HepG2 (cell line): ENCODE measurements around the gene DESI2.

ENCODE experiments used
- BRF2 ChIP-seq: sonication (generic); formaldehyde crosslinking; IDR thresholded peaks from 2 replicates; pipeline ENCODE4 v1.8.1; 2022; ENCODE audit warnings: mild to moderate bottlenecking, missing genetic modification reagents
- POLR2A ChIP-seq, 2 experiments: IDR thresholded peaks; 2 replicates each; pipeline ENCODE4 v1.6.1; 2011; ENCODE audit warnings: low read depth in 2 of 2, low read length in 2 of 2, mild to moderate bottlenecking in 1 of 2, moderate library complexity in 1 of 2; ENCODE audit not compliant: insufficient read depth in 1 of 2
- ZNF609 ChIP-seq: sonication (generic); formaldehyde crosslinking; IDR thresholded peaks from 2 replicates; pipeline ENCODE4 v1.4.0; 2020; ENCODE audit warnings: mild to moderate bottlenecking, missing genetic modification reagents, borderline replicate concordance
- TF ChIP-seq, protein P1 (sequence below): sonication (generic); formaldehyde crosslinking; IDR thresholded peaks from 2 replicates; pipeline ENCODE4 v1.4.0; 2020; ENCODE audit warnings: mild to moderate bottlenecking, missing genetic modification reagents, borderline replicate concordance

- TF ChIP-seq, protein P1, sequence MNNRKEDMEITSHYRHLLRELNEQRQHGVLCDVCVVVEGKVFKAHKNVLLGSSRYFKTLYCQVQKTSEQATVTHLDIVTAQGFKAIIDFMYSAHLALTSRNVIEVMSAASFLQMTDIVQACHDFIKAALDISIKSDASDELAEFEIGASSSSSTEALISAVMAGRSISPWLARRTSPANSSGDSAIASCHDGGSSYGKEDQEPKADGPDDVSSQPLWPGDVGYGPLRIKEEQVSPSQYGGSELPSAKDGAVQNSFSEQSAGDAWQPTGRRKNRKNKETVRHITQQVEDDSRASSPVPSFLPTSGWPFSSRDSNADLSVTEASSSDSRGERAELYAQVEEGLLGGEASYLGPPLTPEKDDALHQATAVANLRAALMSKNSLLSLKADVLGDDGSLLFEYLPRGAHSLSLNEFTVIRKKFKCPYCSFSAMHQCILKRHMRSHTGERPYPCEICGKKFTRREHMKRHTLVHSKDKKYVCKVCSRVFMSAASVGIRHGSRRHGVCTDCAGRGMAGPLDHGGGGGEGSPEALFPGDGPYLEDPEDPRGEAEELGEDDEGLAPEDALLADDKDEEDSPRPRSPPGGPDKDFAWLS (CRISPR knock-in tag): no peak
- TF ChIP-seq BRF2 (CRISPR knock-in tag) (no peak), POLR2A (IDR thresholded peaks at IDR 0.05; ENCODE audit: insufficient read depth in 1 of 2, low read depth in 2 of 2, low read length in 2 of 2) (no peak), ZNF609 (no peak)
Observed at GRCh38 chr1:244700808-244701207, 47.9 kb downstream of the DESI2 start.
